GM23338 (cell line): Measurements from ENCODE around the gene SPECC1L. TPM values are rescaled to one million over a fixed set of nuclear protein-coding genes. Genes with fewer than 3 reads are reported as not detected.
A peak's percentile ranks its signal among the peaks of the same experiment; 100 is the strongest.

ENCODE experiments used
- ATAC-seq: fragments of 200-7000 bp; cut with Tn5 transposase; 3 replicates; pipeline ENCODE4 v1.9.1; 2020
- DNase-seq: peaks from one replicate; pipeline ENCODE4 v3.0.0-alpha.2; 2015; ENCODE audit warnings: low spot score
- H2AFZ ChIP-seq: fragments of 200-600 bp; sonication (generic); 2 replicates; pipeline ENCODE4 v1.8.0; 2016; ENCODE audit warnings: antibody characterized with exemption, mild to moderate bottlenecking, moderate library complexity
- H3F3A ChIP-seq: fragments of 200-600 bp; sonication (generic); replicated peaks from 2 replicates; pipeline ENCODE4 v1.8.0; 2017; ENCODE audit warnings: antibody characterized with exemption, mixed run types, low read depth
- H3K27ac ChIP-seq: fragments of 200-600 bp; sonication (generic); 2 replicates; pipeline ENCODE4 v1.6.1; 2016; ENCODE audit warnings: low read depth
- H3K27me3 ChIP-seq: fragments of 200-600 bp; sonication (generic); 2 replicates; pipeline ENCODE4 v1.8.0; 2016; ENCODE audit warnings: mild to moderate bottlenecking, mixed run types, moderate library complexity; ENCODE audit not compliant: insufficient read depth
- H3K36me3 ChIP-seq: fragments of 200-600 bp; sonication (generic); 2 replicates; pipeline ENCODE4 v1.8.0; 2016; ENCODE audit warnings: mild to moderate bottlenecking; ENCODE audit not compliant: insufficient read depth
- H3K4me1 ChIP-seq: fragments of 200-600 bp; sonication (generic); 2 replicates; pipeline ENCODE4 v1.8.0; 2016; ENCODE audit warnings: mild to moderate bottlenecking, moderate library complexity; ENCODE audit not compliant: insufficient read depth
- H3K4me2 ChIP-seq: fragments of 200-600 bp; sonication (generic); 2 replicates; pipeline ENCODE4 v1.7.1; 2017; ENCODE audit warnings: mixed run types
- H3K4me3 ChIP-seq: fragments of 200-600 bp; sonication (generic); 2 replicates; pipeline ENCODE4 v1.6.1; 2016; ENCODE audit warnings: mixed run types
- H3K79me2 ChIP-seq: fragments of 200-600 bp; sonication (generic); replicated peaks from 2 replicates; pipeline ENCODE4 v1.8.0; 2017; ENCODE audit warnings: mild to moderate bottlenecking; ENCODE audit not compliant: insufficient read depth
- H3K9me2 ChIP-seq: fragments of 200-600 bp; sonication (generic); 2 replicates; pipeline ENCODE4 v1.8.0; 2017; ENCODE audit not compliant: insufficient read depth
- H4K20me1 ChIP-seq: fragments of 200-600 bp; sonication (generic); replicated peaks from 2 replicates; pipeline ENCODE4 v1.8.0; 2017; ENCODE audit warnings: mild to moderate bottlenecking; ENCODE audit not compliant: insufficient read depth
- H3K27ac Mint-ChIP-seq: 2 replicates; pipeline ENCODE4 v1.8.0; 2020; ENCODE audit warnings: inconsistent platforms, mild to moderate bottlenecking, moderate library complexity, mixed read lengths
- H3K27me3 Mint-ChIP-seq: 3 replicates; pipeline ENCODE4 v1.8.0; 2022; ENCODE audit warnings: low read depth, mild to moderate bottlenecking, moderate library complexity, mixed read lengths, inconsistent platforms; ENCODE audit not compliant: insufficient read depth, poor library complexity
- H3K36me3 Mint-ChIP-seq: 3 replicates; pipeline ENCODE4 v1.8.0; 2021; ENCODE audit warnings: low read depth, mild to moderate bottlenecking, inconsistent platforms, moderate library complexity, mixed read lengths
- H3K4me1 Mint-ChIP-seq: 3 replicates; pipeline ENCODE4 v1.8.0; 2020; ENCODE audit warnings: mild to moderate bottlenecking, inconsistent platforms, mixed read lengths
- H3K4me3 Mint-ChIP-seq: 3 replicates; pipeline ENCODE4 v1.8.0; 2021; ENCODE audit warnings: moderate library complexity, mild to moderate bottlenecking, inconsistent platforms, mixed read lengths
- H3K9me3 Mint-ChIP-seq: 3 replicates; pipeline ENCODE4 v1.8.0; 2020; ENCODE audit warnings: moderate library complexity, mild to moderate bottlenecking, inconsistent platforms, mixed read lengths
- JUNB ChIP-seq: IDR thresholded peaks from one replicate; pipeline ENCODE4 v1.6.1; 2016; ENCODE audit warnings: antibody characterized with exemption; ENCODE audit not compliant: unreplicated experiment
- NANOG ChIP-seq: IDR thresholded peaks from 2 replicates; pipeline ENCODE4 v1.6.1; 2016; ENCODE audit warnings: antibody characterized with exemption, borderline replicate concordance
- POLR2AphosphoS5 ChIP-seq: IDR thresholded peaks from 2 replicates; pipeline ENCODE4 v1.6.1; 2016; ENCODE audit warnings: antibody characterized with exemption, low read depth
- REST ChIP-seq: IDR thresholded peaks from one replicate; pipeline ENCODE4 v1.6.1; 2018; ENCODE audit warnings: antibody characterized with exemption; ENCODE audit not compliant: unreplicated experiment
- ZNF462 ChIP-seq: fragments of 250-450 bp; sonication (Bioruptor Pico); IDR thresholded peaks from 2 replicates; pipeline ENCODE4 v1.5.0; 2020; ENCODE audit warnings: mild to moderate bottlenecking, moderate library complexity
- polyA plus RNA-seq: library from polyadenylated mRNA; unstranded; fragments of >200 nt; fragmentation: Nextera tagmentation; extraction: Ambion mirVana; gene quantifications from 2 replicates; pipeline ENCODE4 v1.2.1, GENCODE V29; 2016
- total RNA-seq: library from RNA; depleted of rRNA; stranded (reverse); fragments of >200 nt; shearing (Covaris generic); gene quantifications from 2 replicates; pipeline ENCODE4 v1.2.3, GENCODE V29; 2014

The SPECC1L gene
- total and polyA plus RNA-seq, 2 experiments from 2014 or later: 24.3 to 44.7 TPM

- no peak for TF ChIP-seq ZNF462 (CRISPR knock-in tag)
- TF ChIP-seq JUNB: no peak
- TF ChIP-seq POLR2AphosphoS5: no peak
These were observed 146.6 kb downstream of the SPECC1L start (continued) for GRCh38 chr22:24417200-24417599.

GRCh38 chr22:24417901-24418641 lies 147.4 kb downstream of the SPECC1L start:
- no peak for TF ChIP-seq NANOG
- TF ChIP-seq REST: no peak
- Mint-ChIP-seq H3K36me3 (peaks cover 14% of the 10 kb centered on the region; the same call in 2 of the 3 replicates), H3K4me1 (peaks cover 16% of the 10 kb centered on the region), H3K9me3 (no peaks in the 10 kb centered on the region), H3K27me3 (peaks cover 38% of the 10 kb centered on the region), H3K27ac (peak overlapping the region; percentile 70; the same call in 1 of the 2 replicates), H3K4me3 (no peak overlapping the region)
- Histone ChIP-seq H3K4me2 (no peak overlapping the region), H3K9me2 (no peaks in the 10 kb centered on the region), H4K20me1 (no peaks in the 10 kb centered on the region), H3K4me1 (peaks cover 8% of the 10 kb centered on the region; the same call in 1 of the 2 replicates), H3K27ac (no peak overlapping the region), H3F3A (no peaks in the 10 kb centered on the region), H3K27me3 (peaks cover 5% of the 10 kb centered on the region; the same call in 1 of the 2 replicates), H3K79me2 (no peaks in the 10 kb centered on the region), H2AFZ (no peak overlapping the region), H3K36me3 (no peaks in the 10 kb centered on the region), H3K4me3 (no peak overlapping the region)
- DNase-seq (no peak), ATAC-seq (no peak)
